GM20431 (cell line): Measurements from ENCODE around the gene C1QTNF6.
"Not testable (repeated sequence)": the region's sequence is repeated elsewhere in the genome, so short reads cannot be mapped to it uniquely, and the experiment has no call there.

Source experiments
- in situ Hi-C: fragments of 300-500 bp; cut with MseI, MboI; formaldehyde crosslinking; loops from one replicate; pipeline ENCODE4 v1.15.0; 2020; ENCODE audit warnings: low sequenced_read_pairs; ENCODE audit not compliant: unreplicated experiment

The C1QTNF6 gene

GRCh38 chr22:37187891-37188761 lies at the start of gene C1QTNF6:
Gene C1QTNF6, minus strand, starts transcription at chr22:37188247. Its CDS starts 34 bp downstream, at chr22:37188213.
- in situ Hi-C loops = no loop called here

GRCh38 chr22:37235897-37236607 lies 48.0 kb upstream of the C1QTNF6 start:
- in situ Hi-C loops = no loop called here

- in situ Hi-C loops = no loop called here
Observed at GRCh38 chr22:37234736-37235711, 47.0 kb upstream of the C1QTNF6 start.

- in situ Hi-C loops = no loop called here
Observed at GRCh38 chr22:37233751-37234631, 45.9 kb upstream of the C1QTNF6 start.

- in situ Hi-C loops = not testable (repeated sequence)
Observed at GRCh38 chr22:37233371-37233750, 45.3 kb upstream of the C1QTNF6 start.

DNA sequence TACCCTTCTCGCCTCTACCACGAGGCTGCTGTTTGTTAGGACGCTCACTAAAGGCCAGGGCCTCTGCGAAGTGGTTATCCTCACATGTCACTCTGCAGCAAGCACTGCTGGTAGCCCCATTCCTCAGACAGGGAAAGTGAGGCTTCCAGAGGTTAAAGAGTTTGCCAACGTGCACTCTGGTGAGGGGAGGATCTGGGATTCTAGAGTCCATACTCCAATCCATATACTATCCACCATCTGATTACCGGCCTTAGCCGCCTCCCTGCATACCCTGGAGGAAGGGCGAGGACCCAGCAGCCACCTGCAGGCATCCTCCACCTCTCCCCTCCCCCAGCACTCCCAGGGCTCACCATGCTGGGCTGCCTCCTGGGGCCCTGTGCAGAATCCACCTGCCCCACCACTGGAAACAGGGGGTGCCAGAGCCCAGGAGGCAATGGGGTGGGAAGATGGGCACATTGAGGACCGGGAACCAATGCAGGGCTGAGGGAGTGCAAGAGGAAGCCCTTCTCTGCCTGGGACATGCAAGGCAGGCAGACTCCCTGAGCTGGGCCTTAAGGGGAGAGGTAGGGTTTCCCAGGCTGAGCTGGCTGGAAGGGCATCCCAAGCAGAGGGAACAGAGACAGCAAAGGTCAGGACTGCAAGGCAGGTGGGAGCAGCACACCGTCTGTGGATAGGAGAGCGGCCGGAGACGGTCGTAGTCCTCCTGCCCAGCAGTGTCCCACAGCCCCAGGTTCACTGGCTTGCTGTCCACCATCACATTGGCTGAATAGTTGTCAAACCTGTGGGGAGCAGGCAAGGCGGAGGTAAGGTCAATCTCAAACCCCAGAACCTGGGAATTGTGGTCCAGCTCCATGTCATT lies 44.3 kb upstream of the C1QTNF6 start:
- in situ Hi-C loops = no loop called here

DNA sequence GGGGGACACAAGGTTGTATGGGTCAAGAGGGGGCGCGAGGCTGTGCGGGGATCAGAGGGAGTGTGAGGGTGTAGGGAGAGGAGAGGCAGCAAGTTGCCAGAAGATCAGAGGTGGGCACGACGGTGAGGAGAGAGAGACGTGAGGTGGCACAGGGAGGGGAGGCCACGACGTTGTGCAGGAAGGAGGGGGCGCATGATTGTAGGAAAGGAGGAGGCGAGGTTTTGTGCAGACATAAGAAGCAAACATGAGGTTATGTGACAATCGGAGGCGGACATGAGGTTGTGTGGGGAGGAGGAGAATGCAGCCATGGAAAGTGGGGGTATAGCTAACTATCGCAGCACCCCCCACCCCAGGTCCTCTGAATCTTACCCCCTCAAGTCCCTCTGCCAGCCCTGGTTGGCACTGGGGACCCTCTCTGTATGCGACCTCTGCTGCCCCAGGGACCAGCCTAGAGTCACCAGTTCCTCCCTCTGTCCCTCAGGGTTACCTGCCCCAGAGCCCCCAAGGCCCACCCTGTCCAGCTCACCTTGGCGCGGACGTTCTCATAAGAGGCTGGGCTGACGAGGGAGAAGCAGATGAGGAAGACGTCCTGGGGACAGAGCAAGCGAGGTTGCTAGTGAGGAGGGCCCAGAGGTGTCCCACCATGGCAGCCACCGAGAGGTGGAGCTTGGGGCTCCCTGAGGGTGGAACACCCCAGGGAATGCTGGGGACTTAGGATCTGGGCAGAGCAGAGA lies 43.5 kb upstream of the C1QTNF6 start:
- in situ Hi-C loops = no loop called here

GRCh38 chr22:37230673-37231405 lies 42.8 kb upstream of the C1QTNF6 start:
- in situ Hi-C loops = no loop called here

DNA sequence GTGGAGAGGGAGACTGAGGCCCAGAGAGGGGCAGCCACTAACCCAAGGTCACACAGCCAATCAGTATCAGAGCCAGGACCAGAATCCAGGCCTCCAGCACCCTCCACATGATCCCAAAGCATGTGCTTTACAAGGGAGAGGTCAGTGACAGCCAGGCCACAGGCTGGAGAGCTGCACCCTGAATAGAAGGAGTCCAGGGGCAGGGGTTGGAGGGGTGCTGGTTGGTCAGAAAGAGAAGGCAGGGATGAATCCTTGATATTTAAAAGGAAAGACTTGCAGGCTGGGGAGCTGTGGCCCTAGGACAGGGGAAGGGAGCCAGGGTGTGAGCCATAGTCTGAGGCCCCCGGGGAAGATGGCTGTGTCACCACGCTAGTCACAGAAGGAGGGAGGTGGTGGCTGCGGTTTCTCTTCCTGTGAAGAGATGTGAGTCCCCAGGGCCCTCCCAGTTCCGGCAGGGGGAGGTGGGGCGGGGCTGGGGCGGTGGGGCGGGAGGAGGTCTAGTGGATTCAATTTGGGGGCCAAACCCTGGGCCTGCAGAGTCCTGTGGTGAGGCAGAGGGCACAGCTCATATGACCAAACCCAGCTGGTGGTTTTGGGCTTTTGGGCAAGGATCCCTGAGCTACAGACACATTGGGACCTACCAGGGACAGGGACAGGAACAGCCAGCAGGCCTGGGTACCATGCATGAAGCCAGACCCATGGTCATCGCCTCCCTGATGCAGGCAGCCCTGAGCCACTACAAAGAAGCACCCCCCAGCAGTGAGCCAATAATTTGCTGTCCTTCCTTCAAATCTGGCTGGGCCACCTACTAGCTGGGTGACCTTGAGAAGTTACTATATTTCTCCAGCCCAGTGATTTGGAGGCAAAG lies 42.0 kb upstream of the C1QTNF6 start:
- in situ Hi-C loops = no loop called here

- in situ Hi-C loops = no loop called here
Observed at GRCh38 chr22:37229012-37229804, 41.2 kb upstream of the C1QTNF6 start.

GRCh38 chr22:37228106-37229011 lies 40.3 kb upstream of the C1QTNF6 start:
- in situ Hi-C loops = no loop called here

GRCh38 chr22:37226514-37226913 lies 38.5 kb upstream of the C1QTNF6 start:
- in situ Hi-C loops = no loop called here

DNA sequence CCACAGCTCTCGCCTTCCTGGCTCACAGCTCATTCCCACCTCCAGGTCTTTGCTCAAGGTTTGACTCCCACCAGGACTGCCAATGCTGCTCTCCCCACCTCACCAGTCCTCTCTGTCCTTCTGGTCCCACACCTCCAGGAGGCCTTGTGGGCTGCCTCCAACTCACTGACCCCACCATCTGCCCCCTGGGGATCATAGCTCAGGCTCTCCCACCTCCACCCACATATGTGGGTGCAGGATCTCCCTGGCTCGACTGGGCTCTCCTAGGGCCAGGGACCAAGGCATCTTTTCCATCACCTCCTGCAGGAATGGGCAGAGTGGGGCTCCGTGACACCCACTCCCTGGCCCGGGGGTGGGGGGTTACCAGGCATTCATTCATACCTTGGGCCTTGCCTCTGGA lies 38.0 kb upstream of the C1QTNF6 start:
- in situ Hi-C loops = no loop called here

DNA sequence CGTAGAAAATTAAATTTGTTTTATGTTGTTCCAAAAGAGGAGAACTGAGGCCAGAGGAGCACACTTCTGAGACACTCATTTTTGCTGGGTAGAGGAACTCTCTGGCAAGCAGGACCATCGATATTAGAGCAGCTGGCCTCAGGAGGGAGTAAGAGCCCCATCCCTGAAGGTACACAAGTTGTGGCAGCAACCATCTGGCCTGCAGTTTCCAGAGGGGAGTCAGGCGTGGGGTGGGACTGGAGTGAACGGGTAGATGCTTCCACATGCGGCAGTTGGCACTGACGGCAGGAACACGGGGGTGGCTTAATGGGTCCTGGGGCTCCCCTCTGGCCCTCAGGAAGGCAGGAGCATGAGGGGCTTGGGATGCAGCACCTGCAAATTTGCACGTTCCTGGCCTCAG lies 37.4 kb upstream of the C1QTNF6 start:
- in situ Hi-C loops = no loop called here
